Umbilical cord (tissue), 2 donors: ENCODE measurements around the gene TIMP2. TPM values are rescaled to one million over a fixed set of nuclear protein-coding genes. Genes with fewer than 3 reads are reported as not detected.
"Not testable (repeated sequence)": the region's sequence is repeated elsewhere in the genome, so short reads cannot be mapped to it uniquely, and the experiment has no call there.

Source experiments
- DNase-seq: peaks from one replicate; pipeline ENCODE4 v3.0.0-alpha.2; 2015; ENCODE audit warnings: low spot score
- total RNA-seq: library from RNA; depleted of rRNA; stranded (reverse); fragments of >200 nt; gene quantifications from one replicate; pipeline ENCODE4 v1.2.3, GENCODE V29; 2014; ENCODE audit warnings: low replicate concordance; ENCODE audit not compliant: insufficient read depth

The TIMP2 gene
- total RNA-seq, 1 donor from 2014 or later = 64.5 TPM

DNA sequence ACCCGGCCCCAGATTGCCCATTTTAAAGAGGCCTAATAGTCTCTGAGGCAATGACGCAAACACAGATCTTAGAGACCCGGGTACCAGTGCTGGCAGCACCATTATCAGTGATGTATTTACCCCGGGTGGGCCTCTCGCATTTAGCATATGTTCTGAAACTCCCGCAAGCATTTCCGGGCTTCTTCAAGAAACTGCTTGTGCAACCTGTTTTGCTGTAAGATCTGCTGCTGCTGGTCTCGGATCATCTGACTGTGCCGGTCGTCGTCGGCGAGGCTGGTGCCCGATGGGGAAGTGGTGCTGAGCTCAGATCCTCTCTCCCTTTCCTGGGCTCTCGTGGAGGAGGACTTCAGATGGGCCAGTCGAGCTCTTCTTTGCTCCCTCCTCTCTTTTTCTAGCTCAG is 34.7 kb downstream of the TIMP2 start:
- DNase-seq = peak; percentile 66

DNA sequence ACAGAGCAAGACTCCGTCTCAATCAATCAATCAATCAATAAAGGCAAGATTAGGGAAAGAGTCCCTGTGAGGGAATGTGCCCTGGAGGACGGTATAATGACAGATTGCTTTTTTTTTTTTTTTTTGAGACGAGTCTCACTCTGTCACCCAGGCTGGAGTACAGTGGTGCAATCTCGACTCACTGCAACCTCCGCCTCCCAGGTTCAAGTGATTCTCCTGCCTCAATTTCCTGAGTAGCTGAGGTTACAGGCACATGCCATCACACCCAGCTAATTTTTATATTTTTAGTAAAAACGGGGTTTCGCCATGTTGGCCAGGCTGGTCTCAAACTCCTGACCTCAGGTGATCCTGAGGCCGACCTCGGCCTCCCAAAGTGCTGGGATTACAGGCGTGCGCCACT is 35.1 kb downstream of the TIMP2 start:
- not testable (repeated sequence) for DNase-seq

DNA sequence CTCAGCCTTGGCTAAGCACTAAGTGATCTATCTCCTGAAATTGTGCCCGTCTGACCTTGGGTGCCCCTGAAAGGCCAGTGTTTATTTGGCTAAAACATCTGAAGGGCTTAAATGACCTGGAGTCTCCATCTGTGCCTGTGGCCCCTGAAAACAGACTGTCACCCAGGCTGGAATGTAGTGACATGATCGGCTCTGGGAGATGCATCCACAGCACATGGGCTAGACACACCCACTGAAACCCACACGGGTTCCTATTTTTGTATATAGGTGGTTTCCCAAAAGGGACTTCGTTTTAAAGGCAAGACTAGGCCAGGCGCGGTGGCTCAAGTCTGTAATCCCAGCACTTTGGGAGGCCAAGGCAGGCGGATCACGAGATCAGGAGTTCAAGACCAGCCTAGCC is 35.7 kb downstream of the TIMP2 start:
- DNase-seq = no peak

- DNase-seq = no peak
These were observed 36.2 kb downstream of the TIMP2 start for GRCh38 chr17:78888941-78889518.

DNA sequence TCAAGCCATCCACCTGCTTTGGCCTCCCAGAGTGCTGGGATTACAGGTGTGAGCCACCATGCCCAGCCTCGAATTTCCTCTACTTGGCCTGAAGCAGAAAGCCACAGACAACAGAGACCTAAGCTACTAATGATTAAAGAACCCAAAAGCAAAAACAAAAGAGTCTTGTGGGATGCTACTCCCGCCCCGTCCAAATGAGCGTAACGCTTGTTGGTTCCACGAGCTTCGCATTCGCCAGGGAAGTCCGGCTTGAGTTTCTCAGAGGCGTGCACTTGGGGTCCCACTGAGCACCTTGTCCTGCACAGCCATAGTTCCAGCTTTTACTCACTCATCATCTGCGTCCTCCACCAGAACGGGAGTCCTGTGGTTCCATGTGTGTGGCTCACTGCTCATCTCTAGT is 38.2 kb downstream of the TIMP2 start:
- DNase-seq = no peak

- no peak for DNase-seq
These were observed 39.2 kb downstream of the TIMP2 start for GRCh38 chr17:78885956-78886355.

DNA sequence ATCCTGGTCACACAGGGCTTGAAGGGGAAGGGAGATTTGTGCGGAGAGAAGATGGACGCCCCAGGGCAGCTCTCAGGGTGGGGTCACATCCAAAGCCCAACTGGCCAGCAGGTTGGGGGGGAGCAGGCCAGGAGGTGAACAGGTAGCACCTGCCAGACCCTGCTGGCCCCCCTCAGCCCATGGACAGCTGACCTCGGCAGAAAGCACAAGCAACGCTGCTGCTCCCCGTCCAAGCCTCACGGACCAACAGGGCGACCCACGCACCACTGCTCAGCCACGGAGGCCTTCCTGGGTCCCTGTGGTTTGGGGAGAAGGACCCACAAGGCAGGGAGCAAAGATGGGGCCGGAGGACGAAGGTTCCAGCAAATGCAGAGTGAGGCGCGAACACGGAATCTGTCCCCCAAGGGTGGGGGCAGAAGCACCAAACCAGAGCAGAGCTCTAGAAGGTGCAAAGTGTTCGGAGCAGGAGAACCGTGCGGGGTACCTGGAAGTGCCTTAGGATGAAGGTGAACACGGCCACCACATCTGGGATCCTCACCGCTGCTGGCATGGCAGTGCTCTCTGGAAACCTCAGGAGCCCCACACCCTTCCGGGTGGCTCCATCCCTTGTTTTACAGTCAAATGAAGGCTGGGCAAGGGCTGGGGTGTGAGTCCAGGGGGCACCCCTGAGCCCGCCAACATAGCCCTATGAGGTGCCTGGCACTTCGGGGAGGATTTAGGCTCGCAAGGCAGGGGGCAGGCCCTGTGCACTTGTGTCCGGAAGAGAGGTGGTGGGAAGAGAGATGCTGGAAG is 40.1 kb downstream of the TIMP2 start:
- no peak for DNase-seq

GRCh38 chr17:78884148-78884825 is 40.9 kb downstream of the TIMP2 start:
- no peak for DNase-seq

DNA sequence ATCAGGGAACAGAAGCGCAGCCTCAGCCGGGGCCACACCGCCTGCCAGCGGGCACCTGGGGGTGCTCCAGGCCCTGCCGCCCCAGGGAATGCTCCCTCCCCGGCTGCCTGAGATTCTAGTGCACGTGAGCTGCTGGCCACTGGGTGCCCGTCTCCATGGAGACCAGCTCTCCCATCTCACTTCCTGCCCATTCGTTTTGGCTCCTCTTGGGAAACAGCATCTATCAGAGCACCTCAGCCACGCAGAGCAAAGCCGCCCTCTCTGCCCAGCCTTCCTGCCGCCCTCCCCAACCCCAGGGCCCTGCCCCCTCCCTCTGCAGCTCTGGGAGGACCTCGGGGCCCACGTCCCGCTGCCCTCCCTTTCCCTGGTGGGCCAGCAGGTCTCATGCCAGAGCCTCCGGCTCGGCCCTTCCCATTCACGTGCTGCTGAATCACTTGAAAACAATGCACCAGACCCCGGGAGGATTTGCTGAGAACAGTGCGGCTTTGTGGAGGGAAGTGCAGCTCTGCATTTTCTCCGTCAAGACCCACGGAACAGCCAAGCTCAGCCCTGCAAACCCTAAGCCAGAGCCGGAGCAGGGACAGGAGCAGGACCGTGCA is 41.6 kb downstream of the TIMP2 start:
- peak; percentile 94 for DNase-seq

DNA sequence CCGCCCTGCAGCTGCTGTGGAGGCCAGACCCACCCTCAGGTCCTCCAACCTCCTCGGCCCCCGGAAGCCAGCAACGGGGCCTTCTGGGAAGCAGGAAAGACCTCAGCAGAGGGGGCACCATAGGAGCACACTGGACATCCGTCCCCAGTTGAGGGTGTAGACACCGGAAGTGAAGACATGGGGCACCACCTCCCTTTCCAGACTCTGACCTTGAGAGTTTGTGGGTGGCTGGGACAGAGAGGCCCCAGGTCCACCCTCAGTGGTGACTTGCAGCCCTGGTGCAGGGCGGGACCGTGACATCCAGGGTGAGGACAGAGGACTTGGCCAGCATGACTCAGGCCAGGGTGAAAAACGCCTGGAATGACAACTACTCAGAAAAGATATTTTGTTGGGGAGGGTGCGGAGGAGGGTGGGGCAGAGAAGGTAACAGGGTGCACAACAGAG is 42.1 kb downstream of the TIMP2 start:
- DNase-seq = peak; percentile 71

- no peak for DNase-seq
These were observed 42.6 kb downstream of the TIMP2 start for GRCh38 chr17:78882540-78883088.

DNA sequence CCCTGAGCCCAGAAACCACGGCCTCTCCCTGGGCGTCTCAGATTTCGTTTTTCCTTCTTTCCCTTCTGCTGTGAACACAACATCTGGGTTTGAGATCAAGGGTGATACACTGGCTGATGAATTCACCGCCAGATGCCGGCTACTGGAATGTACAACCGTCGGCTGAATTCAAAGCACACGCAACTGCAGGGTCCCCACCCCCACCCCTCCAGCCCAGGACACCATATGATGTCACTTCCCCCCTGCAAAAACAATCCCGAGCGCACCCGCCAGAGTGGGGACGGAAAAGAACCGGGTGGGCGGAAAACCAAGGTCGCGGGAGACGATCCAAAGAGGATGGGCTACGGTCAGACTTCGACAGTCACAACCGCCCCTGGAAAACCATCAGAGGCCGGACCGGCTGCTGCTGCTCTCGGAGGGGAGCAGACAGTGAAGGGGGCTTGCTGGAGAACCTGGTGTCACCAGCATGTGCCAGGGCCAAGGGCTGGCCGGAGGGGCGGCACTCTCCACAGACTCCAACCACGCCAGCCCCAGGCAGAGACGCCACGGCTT is 45.5 kb downstream of the TIMP2 start:
- peak; percentile 94 for DNase-seq

- DNase-seq = no peak
These were observed 46.2 kb downstream of the TIMP2 start for GRCh38 chr17:78878871-78879527.

DNA sequence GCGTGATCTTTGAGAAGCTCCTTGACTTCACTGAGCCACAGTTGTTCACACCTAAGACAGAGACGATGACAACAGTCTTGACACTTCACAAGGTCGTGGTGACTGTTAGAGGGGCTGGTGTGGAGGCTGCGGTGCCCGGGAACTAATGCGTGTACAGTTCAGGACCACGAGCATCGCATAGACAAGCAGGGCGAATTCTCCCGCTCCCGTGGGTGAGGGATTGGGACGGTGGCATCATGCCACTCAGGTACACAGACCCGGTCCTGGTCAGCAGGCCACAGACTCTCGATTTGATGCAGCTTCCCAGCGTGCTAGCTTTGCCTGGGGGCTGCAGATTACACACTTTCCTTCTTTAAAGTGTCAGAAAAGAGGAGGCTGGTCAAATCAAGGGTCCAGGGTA is 46.9 kb downstream of the TIMP2 start:
- DNase-seq = no peak

DNA sequence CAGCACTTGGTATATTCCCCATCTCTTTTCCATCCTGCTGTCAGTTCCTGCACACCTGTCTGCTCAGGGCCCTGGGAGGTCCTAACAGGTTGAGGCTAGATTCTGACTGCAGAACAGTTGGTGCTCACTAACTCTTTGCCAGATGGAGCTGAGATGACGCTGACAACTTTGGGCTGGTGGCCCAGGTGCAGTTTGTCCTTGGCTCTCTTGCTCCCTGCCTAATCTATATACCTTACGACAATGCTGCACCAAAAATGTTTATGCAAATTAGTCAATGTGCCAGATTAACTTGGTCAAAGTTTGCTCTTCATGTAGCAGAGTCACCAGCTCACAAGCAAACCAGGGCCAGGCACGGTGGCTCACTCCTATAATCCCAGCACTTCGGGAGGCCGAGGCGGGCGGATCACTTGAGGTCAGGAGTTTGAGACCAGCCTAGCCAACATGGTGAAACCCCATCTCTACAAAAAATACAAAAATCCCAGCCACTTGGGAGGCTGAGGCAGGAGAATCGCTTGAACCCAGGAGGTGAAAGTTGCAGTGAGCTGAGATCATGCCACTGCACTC is 48.2 kb downstream of the TIMP2 start:
- not testable (repeated sequence) for DNase-seq

GRCh38 chr17:78876094-78876597 is 49.0 kb downstream of the TIMP2 start:
- DNase-seq = no peak

- no peak for DNase-seq
These were observed 49.7 kb downstream of the TIMP2 start for GRCh38 chr17:78875363-78876093.

GRCh38 chr17:78873519-78874340 is 51.5 kb downstream of the TIMP2 start:
- no peak for DNase-seq

DNA sequence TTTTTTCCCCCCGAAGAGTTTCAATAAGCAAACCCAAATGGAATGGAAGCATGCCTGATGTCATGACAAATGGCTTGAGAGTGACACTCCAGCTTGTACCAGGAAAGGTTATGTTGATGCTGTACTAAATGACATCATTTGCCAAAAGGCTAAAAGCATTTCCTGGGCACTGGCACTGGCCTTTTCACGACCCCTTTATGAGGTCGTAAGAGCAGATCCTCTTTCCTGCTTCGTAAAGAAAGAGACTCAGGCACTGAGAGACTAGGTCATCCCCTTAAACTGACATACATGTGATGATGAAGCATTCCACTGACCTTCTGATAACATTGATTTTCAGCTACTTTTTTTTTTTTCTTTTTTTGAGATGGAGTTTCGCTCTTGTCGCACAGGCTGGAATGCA is 52.7 kb downstream of the TIMP2 start:
- no peak for DNase-seq
